ENCODE results near the gene DZIP3. TPM values are rescaled to one million over a fixed set of nuclear protein-coding genes. Genes with fewer than 3 reads are reported as not detected.
"Not testable (repeated sequence)": the region's sequence is repeated elsewhere in the genome, so short reads cannot be mapped to it uniquely, and the experiment has no call there.

Gene DZIP3
- total and polyA plus RNA-seq, 3 donors from 2014 or later = 42.0 to 62.8 (median 46.4) TPM

DNA sequence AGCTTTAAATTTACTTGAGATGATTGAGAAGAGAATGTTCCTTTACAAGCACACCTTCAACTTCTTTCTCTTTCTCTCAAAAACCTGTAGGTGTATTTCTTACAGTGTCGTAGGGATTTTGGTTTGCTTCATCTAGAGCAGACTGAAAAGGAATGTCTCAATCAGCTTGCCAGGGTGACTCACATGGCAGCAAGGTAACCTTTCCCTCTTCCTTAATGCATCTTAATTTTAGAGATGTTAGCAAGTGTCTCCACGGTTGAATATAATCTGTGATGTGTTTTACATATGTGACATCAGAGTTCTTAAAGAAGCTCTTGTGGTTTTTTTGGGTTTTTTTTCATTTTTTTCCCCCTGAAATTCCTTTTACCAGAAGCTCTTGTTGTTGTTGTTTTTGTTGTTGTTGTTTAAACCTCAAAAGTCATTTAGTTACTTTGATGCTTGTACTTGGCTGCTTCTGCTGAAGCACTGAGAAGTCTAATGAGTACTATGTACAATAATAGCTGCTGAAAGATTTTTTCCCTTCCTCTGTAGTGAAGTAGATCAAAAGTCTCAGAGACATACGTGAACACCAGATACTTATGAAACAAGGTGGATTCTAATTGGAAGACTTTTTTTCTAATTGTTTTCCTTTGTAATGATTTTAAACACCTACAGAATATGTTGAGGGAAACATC lies 84.6 kb downstream of the DZIP3 start:
- Histone ChIP-seq H3K36me3 (ENCODE audit: low read depth, missing control alignments) (no peaks in the 10 kb centered on the region), H3K4me3 (no peak overlapping the region), H3K9me3 (no peaks in the 10 kb centered on the region), H3K27me3 (no peaks in the 10 kb centered on the region), H3K27ac (no peak overlapping the region), H3K4me1 (no peaks in the 10 kb centered on the region)
- DNase-seq = no peak
- intact Hi-C loops (cut with DNase I; ENCODE audit: low total_unique reads) = no loop called here
- TF ChIP-seq POLR2A (IDR thresholded peaks at IDR 0.05) (no peak), CTCF (IDR thresholded peaks at IDR 0.05) (no peak)
- WGBS, 2 donors = 89 to 90% methylated on average over 3 of the region's 3 CpGs

GRCh38 chr3:108677811-108678210 lies 88.3 kb downstream of the DZIP3 start:
- no peak for DNase-seq
- Histone ChIP-seq H3K4me3 (no peak overlapping the region), H3K36me3 (ENCODE audit: low read depth, missing control alignments) (no peaks in the 10 kb centered on the region), H3K27me3 (no peaks in the 10 kb centered on the region), H3K27ac (no peak overlapping the region), H3K4me1 (no peaks in the 10 kb centered on the region), H3K9me3 (no peaks in the 10 kb centered on the region)
- TF ChIP-seq POLR2A (IDR thresholded peaks at IDR 0.05) (no peak), CTCF (IDR thresholded peaks at IDR 0.05) (no peak)
- intact Hi-C loops (cut with DNase I; ENCODE audit: low total_unique reads) = no loop called here
- WGBS, 2 donors = 92 to 100% methylated on average over 1 of the region's 1 CpG

GRCh38 chr3:108692286-108692685 lies 102.8 kb downstream of the DZIP3 start:
- H3K27ac ChIP-seq; H3K4me3 ChIP-seq; DNase-seq; H3K36me3 ChIP-seq (ENCODE audit: low read depth, missing control alignments); H3K9me3 ChIP-seq; intact Hi-C loops (cut with DNase I; ENCODE audit: low total_unique reads); H3K4me1 ChIP-seq; H3K27me3 ChIP-seq: not testable (repeated sequence)
- 94 to 95% methylated on average over 2 of the region's 2 CpGs for WGBS, 2 donors

GRCh38 chr3:108698461-108698860 lies 108.9 kb downstream of the DZIP3 start:
- Histone ChIP-seq H3K4me3 (no peak overlapping the region), H3K4me1 (no peaks in the 10 kb centered on the region), H3K27me3 (no peaks in the 10 kb centered on the region), H3K9me3 (no peaks in the 10 kb centered on the region), H3K27ac (no peak overlapping the region), H3K36me3 (ENCODE audit: low read depth, missing control alignments) (no peaks in the 10 kb centered on the region)
- DNase-seq = no peak
- intact Hi-C loops (cut with DNase I; ENCODE audit: low total_unique reads) = no loop called here
- TF ChIP-seq POLR2A (IDR thresholded peaks at IDR 0.05) (no peak), CTCF (IDR thresholded peaks at IDR 0.05) (no peak)
- 56 to 57% methylated on average over 1 of the region's 1 CpG for WGBS, 2 donors

- Histone ChIP-seq H3K4me1 (no peaks in the 10 kb centered on the region), H3K9me3 (no peaks in the 10 kb centered on the region), H3K36me3 (ENCODE audit: low read depth, missing control alignments) (no peaks in the 10 kb centered on the region), H3K4me3 (no peak overlapping the region), H3K27ac (no peak overlapping the region), H3K27me3 (no peaks in the 10 kb centered on the region)
- no peak for DNase-seq
- TF ChIP-seq POLR2A (IDR thresholded peaks at IDR 0.05) (no peak), CTCF (IDR thresholded peaks at IDR 0.05) (no peak)
- intact Hi-C loops (cut with DNase I; ENCODE audit: low total_unique reads) = no loop called here
- WGBS, 2 donors = 85 to 94% methylated on average over 1 of the region's 1 CpG
These were observed 115.5 kb downstream of the DZIP3 start for GRCh38 chr3:108705045-108705444.

Measured in testis (tissue), 3 donors.